Endothelial cell of umbilical vein (primary cell): Measurements from ENCODE around the gene L1CAM. TPM values are rescaled to one million over a fixed set of nuclear protein-coding genes. Genes with fewer than 3 reads are reported as not detected.

Experiments used
- BruUV-seq: library from RNA; stranded (reverse); fragments of 400-500 nt; replicated peaks from 2 replicates; lab custom pipeline; 2021; lab: Mats Ljungman, UMichigan
- CTCF ChIA-PET: fragments of 300-600, 350-600 bp; sonication (Branson Sonifier 250); formaldehyde crosslinking; loops from one replicate; lab custom pipeline; 2021; ENCODE audit warnings: antibody characterized with exemption, inconsistent platforms; lab: Charles Lee
- POLR2A ChIA-PET: fragments of 300-600, 350-600 bp; sonication (Branson Sonifier 250); formaldehyde crosslinking; loops from one replicate; lab custom pipeline; 2021; ENCODE audit warnings: antibody characterized with exemption, inconsistent platforms; lab: Charles Lee
- DNase-seq: peaks from one replicate; pipeline ENCODE4 v3.0.0-alpha.2; 2011; ENCODE audit warnings: low read depth, low spot score
- FAIRE-seq: peaks from 2 replicates; lab custom pipeline; 2011; peaks lifted over from hg19 to GRCh38; lab: Jason Lieb, UNC
- H2AFZ ChIP-seq: 2 replicates; pipeline ENCODE4 v1.6.0; 2012; ENCODE audit warnings: low read depth, low read length, control low read depth, inconsistent platforms
- H3K27ac ChIP-seq: 2 replicates; pipeline ENCODE4 v1.5.1; 2011; ENCODE audit warnings: low read depth, mild to moderate bottlenecking, control low read depth, low read length, moderate library complexity; ENCODE audit not compliant: insufficient read depth
- H3K27me3 ChIP-seq, 2 experiments: 2 replicates each; pipeline versions ENCODE4 v1.6.0 to v1.6.1; 2011; ENCODE audit warnings: low read length in 2 of 2, mixed read lengths in 1 of 2; ENCODE audit not compliant: control insufficient read depth in 2 of 2, insufficient read depth in 2 of 2
- H3K36me3 ChIP-seq, 2 experiments: 2 replicates in 1 of 2; 3 replicates in 1 of 2; pipeline ENCODE4 v1.5.1; 2011; ENCODE audit warnings: low read length in 2 of 2, mild to moderate bottlenecking in 1 of 2, moderate library complexity in 1 of 2; ENCODE audit not compliant: control insufficient read depth in 2 of 2, insufficient read depth in 2 of 2; ENCODE audit errors: extremely low read depth in 1 of 2
- H3K4me1 ChIP-seq: 3 replicates; pipeline ENCODE4 v1.5.1; 2011; ENCODE audit warnings: mild to moderate bottlenecking, low read length; ENCODE audit not compliant: control insufficient read depth, insufficient read depth; ENCODE audit errors: extremely low read depth
- H3K4me2 ChIP-seq: 2 replicates; pipeline ENCODE4 v1.6.1; 2011; ENCODE audit warnings: low read length, control low read depth, mixed read lengths; ENCODE audit not compliant: insufficient read depth
- H3K4me3 ChIP-seq, 3 experiments: fragments of 200-600 bp in 1 of 3; sonication (generic), shearing (Covaris generic) in 1 of 3; replicated peaks in 1 of 3; 2 replicates each; pipeline ENCODE4 v1.5.1; 2011 to 2016; ENCODE audit warnings: control low read depth in 3 of 3, low read length in 3 of 3, mild to moderate bottlenecking in 2 of 3, inconsistent platforms in 1 of 3, low read depth in 1 of 3, moderate library complexity in 1 of 3; ENCODE audit not compliant: insufficient read depth in 1 of 3
- H3K79me2 ChIP-seq: 2 replicates; pipeline ENCODE4 v1.6.0; 2012; ENCODE audit warnings: low read length, inconsistent platforms; ENCODE audit not compliant: control insufficient read depth, insufficient read depth
- H3K9ac ChIP-seq: replicated peaks from 2 replicates; pipeline ENCODE3; 2011; ENCODE audit warnings: low read length, control low read depth; ENCODE audit not compliant: insufficient read depth; ENCODE audit errors: extremely low read depth
- H3K9me1 ChIP-seq: replicated peaks from 3 replicates; pipeline ENCODE4 v1.6.0; 2011; ENCODE audit warnings: mild to moderate bottlenecking, low read length; ENCODE audit not compliant: control insufficient read depth, insufficient read depth; ENCODE audit errors: extremely low read depth
- H3K9me3 ChIP-seq: replicated peaks from 2 replicates; pipeline ENCODE4 v1.5.1; 2012; ENCODE audit warnings: low read length, inconsistent platforms; ENCODE audit not compliant: control insufficient read depth, insufficient read depth
- H4K20me1 ChIP-seq: replicated peaks from 2 replicates; pipeline ENCODE3; 2011; ENCODE audit warnings: mild to moderate bottlenecking, low read length; ENCODE audit not compliant: control insufficient read depth, insufficient read depth; ENCODE audit errors: extremely low read depth
- CTCF ChIP-seq, 2 donors: IDR thresholded peaks; 1 replicate in 1 of 2; 2 replicates in 1 of 2; pipeline ENCODE4 v1.5.1; 2011; ENCODE audit warnings: low read length in 2 of 2, mild to moderate bottlenecking in 2 of 2, moderate library complexity in 2 of 2, control low read depth in 1 of 2, inconsistent platforms in 1 of 2, low read depth in 1 of 2; ENCODE audit not compliant: insufficient read depth in 1 of 2; ENCODE audit errors: extremely low read depth in 1 of 2
- EZH2 ChIP-seq: IDR thresholded peaks from 2 replicates; pipeline ENCODE4 v1.6.1; 2012; ENCODE audit warnings: borderline replicate concordance, low read depth, mild to moderate bottlenecking, moderate library complexity, low read length, inconsistent platforms; ENCODE audit not compliant: severe bottlenecking
- FOS ChIP-seq: IDR thresholded peaks from 2 replicates; pipeline ENCODE4 v1.6.1; 2011; ENCODE audit warnings: mild to moderate bottlenecking, low read length, moderate library complexity, borderline replicate concordance; ENCODE audit not compliant: insufficient read depth
- GATA2 ChIP-seq: IDR thresholded peaks from 2 replicates; pipeline ENCODE4 v1.7.0; 2011; ENCODE audit warnings: low read depth, mild to moderate bottlenecking, moderate library complexity, mixed read lengths, low read length; ENCODE audit not compliant: insufficient read length, insufficient read depth
- JUN ChIP-seq: IDR thresholded peaks from 2 replicates; pipeline ENCODE4 v1.6.1; 2011; ENCODE audit warnings: borderline replicate concordance, low read depth; ENCODE audit not compliant: insufficient read length, insufficient read depth
- MAX ChIP-seq: IDR thresholded peaks from 2 replicates; pipeline ENCODE4 v1.6.1; 2011; ENCODE audit not compliant: insufficient read depth, insufficient read length
- MYC ChIP-seq: IDR thresholded peaks from one replicate; pipeline ENCODE4 v1.6.1; 2011; ENCODE audit warnings: mild to moderate bottlenecking, low read depth, low read length
- POLR2A ChIP-seq: IDR thresholded peaks from 2 replicates; pipeline ENCODE4 v1.6.1; 2012; ENCODE audit warnings: low read depth, mild to moderate bottlenecking, control low read depth, low read length
- POLR2AphosphoS5 ChIP-seq: IDR thresholded peaks from 2 replicates; pipeline ENCODE4 v1.6.1; 2012; ENCODE audit warnings: low read depth, mild to moderate bottlenecking, control low read depth, low read length, moderate library complexity; ENCODE audit not compliant: insufficient read depth
- dilution Hi-C: fragments of 300-500 bp; cut with MboI; formaldehyde crosslinking; loops from one replicate; pipeline ENCODE4 v1.15.0; 2019; ENCODE audit warnings: low sequenced_read_pairs; ENCODE audit not compliant: extremely low pct_ligation_motif_present
- intact Hi-C: fragments of 100-400 bp; cut with micrococcal nuclease; formaldehyde crosslinking; loops from one replicate; pipeline ENCODE4 v1.10.0; 2022
- polyA plus RNA-seq, 4 experiments: library from polyadenylated mRNA; depleted of rRNA in 3 of 4; stranded (reverse) in 3 of 4; unstranded in 1 of 4; fragments of >200 nt; gene quantifications; 2 replicates each; pipeline versions ENCODE4 v1.2.1 to v1.2.3, GENCODE V29; 2011 to 2012; ENCODE audit warnings: missing spikeins in 1 of 4
- total RNA-seq: library from RNA; stranded (reverse); gene quantifications from 2 replicates; pipeline ENCODE4 v1.2.3, GENCODE V29; 2021

L1CAM gene
- total and polyA plus RNA-seq, 2 donors (not counting 3 experiments of a cell fraction or from before 2014, with no cell fraction given): 0.01 TPM; not detected in 1

DNA sequence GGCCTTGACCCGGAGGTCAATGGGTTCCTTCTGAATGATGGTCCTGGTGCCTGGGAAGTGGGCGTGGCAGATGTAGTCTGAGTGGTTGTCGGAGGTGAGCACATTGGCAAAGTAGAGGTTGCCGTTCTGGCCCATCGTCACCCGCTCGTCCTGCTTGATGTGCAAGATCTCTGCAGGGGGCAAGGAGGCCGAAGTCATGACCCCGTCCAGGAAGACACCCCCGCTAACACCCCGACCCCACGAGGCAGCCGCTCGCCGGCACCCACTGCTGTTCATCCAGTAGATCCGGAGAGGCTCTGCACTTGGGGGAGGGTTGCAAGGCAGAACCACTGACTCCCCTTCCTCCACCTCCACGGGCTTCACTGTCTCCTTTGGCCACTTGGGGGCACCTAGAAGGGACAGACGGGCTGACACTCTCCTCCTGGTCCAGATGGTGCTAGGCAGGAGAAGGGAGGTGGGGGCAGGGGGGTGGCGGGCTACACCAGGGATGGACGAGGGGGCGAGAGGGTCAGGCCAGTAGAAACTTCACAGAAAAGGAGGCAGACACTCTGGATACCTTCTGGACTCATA is 15.1 kb downstream of the L1CAM start:
- no peak overlapping the region for H3K27ac ChIP-seq
- POLR2A ChIA-PET: no interaction called here
- no TSS peak for BruUV-seq
- no peaks in the 10 kb centered on the region for H3K9me3 ChIP-seq
- no peaks in the 10 kb centered on the region for H3K4me1 ChIP-seq
- no peaks in the 10 kb centered on the region for H3K79me2 ChIP-seq
- TF ChIP-seq JUN (no peak), GATA2 (no peak), CTCF (IDR thresholded peaks at IDR 0.05; ENCODE audit: extremely low read depth in 1 of 2, insufficient read depth in 1 of 2, low read depth in 1 of 2, low read length in 2 of 2) (no peak), POLR2A (no peak), POLR2AphosphoS5 (no peak), MAX (no peak), MYC (no peak), FOS (no peak), EZH2 (no peak)
- H3K9me1 ChIP-seq: no peaks in the 10 kb centered on the region
- CTCF ChIA-PET: no interaction called here
- no peak overlapping the region for H3K9ac ChIP-seq
- DNase-seq: no peak
- FAIRE-seq: no peak
- dilution Hi-C loops (no loop called here), intact Hi-C loops (loop anchor here (10.0 kb wide), 1 partner anchor 76 kb away; the partner anchor contains the start of genes IDH3G and SSR4)
- H3K4me3 ChIP-seq: no peak overlapping the region
- no peak overlapping the region for H3K4me2 ChIP-seq
- no peaks in the 10 kb centered on the region for H3K36me3 ChIP-seq
- no peak overlapping the region for H2AFZ ChIP-seq
- H4K20me1 ChIP-seq: no peaks in the 10 kb centered on the region
- H3K27me3 ChIP-seq: no peaks in the 10 kb centered on the region
